ENCODE data around the gene CAND1. TPM values are rescaled to one million over a fixed set of nuclear protein-coding genes. Genes with fewer than 3 reads are reported as not detected.

The CAND1 gene
- total RNA-seq, 1 experiment from 2014 or later: 230 TPM

DNA sequence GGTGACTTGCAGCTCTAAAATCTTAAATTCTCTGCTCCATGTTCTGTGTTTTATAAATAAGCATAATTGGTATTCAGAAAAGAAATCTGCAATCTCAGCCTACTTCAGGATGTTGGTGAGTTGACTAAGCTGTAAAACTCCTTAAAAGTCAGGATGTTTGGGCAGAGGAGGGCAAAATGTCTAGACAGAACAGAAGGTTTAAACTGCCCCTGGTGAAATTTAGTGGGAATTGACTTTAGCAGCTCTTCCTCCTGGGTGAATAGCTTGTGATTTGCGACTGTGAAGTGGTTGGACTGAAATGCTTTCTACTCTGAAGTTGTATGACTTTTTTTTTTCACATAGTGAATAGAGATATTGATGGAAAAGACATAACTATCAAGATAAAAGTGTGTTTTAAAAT, 85.8 kb downstream of the CAND1 start:
- no peaks in the 10 kb centered on the region for H4K20me1 ChIP-seq (ENCODE audit: control insufficient read depth, insufficient read depth, insufficient read length)
- Mint-ChIP-seq H3K27ac (no peak overlapping the region), H3K4me1 (peaks cover 13 to 22% of the 10 kb centered on the region in 2 experiments), H3K4me3 (no peak overlapping the region), H3K27me3 (ENCODE audit: low read depth) (no peaks in the 10 kb centered on the region), H3K36me3 (ENCODE audit: insufficient read depth in 1 of 3, low read depth in 3 of 3) (no peaks in the 10 kb centered on the region), H3K9me3 (no peaks in the 10 kb centered on the region)
- no peaks in the 10 kb centered on the region for H3K79me1 ChIP-seq (ENCODE audit: insufficient read depth, low read depth, low read length, poor library complexity, severe bottlenecking)
- H2BK20ac ChIP-seq (ENCODE audit: low read depth, low read length, poor library complexity, severe bottlenecking): no peak overlapping the region
- H3K9me3 ChIP-seq (ENCODE audit: control insufficient read depth, low read depth, low read length): no peaks in the 10 kb centered on the region
- no peak overlapping the region for H2BK15ac ChIP-seq (ENCODE audit: low read depth, low read length)
- H3K4ac ChIP-seq (ENCODE audit: low read depth, low read length): no peak overlapping the region
- no peaks in the 10 kb centered on the region for H3K79me2 ChIP-seq (ENCODE audit: insufficient read depth, low read length)
- TF ChIP-seq CTCF (conservative IDR thresholded peaks at IDR 0.05): no peak
- H4K91ac ChIP-seq (ENCODE audit: insufficient read length, low read depth, low read length): no peak overlapping the region
- H2AK5ac ChIP-seq (ENCODE audit: insufficient read length, low read length): no peak overlapping the region
- H3K14ac ChIP-seq (ENCODE audit: insufficient read depth, low read length): no peak overlapping the region
- no peak overlapping the region for H3K27ac ChIP-seq (ENCODE audit: insufficient read length, low read depth, low read length)
- H3K4me1 ChIP-seq (ENCODE audit: insufficient read depth, low read length): no peaks in the 10 kb centered on the region
- no peak overlapping the region for H2BK5ac ChIP-seq (ENCODE audit: insufficient read length, low read length)
- no peak overlapping the region for H2BK120ac ChIP-seq (ENCODE audit: low read depth, low read length, poor library complexity, severe bottlenecking)
- no peak overlapping the region for H4K8ac ChIP-seq (replicated peaks; ENCODE audit: insufficient read length, low read depth, low read length)
- H3K56ac ChIP-seq (ENCODE audit: insufficient read length, low read depth, low read length): no peak overlapping the region
- no peak overlapping the region for H4K5ac ChIP-seq (ENCODE audit: insufficient read length, low read depth, low read length)
- no peak overlapping the region for H3K18ac ChIP-seq (ENCODE audit: insufficient read length, low read depth, low read length)
- H3K23ac ChIP-seq (ENCODE audit: insufficient read length, low read depth, low read length): no peak overlapping the region
- H2BK12ac ChIP-seq (ENCODE audit: insufficient read length, low read depth, low read length): no peak overlapping the region
- no peak overlapping the region for H3K9ac ChIP-seq (ENCODE audit: extremely low read depth, insufficient read length, low read length)
- WGBS (ENCODE audit: extremely low coverage, insufficient read length, low lambda C conversion rate): no CpG with 5 or more reads among the region's 1 CpG
- H3T11ph ChIP-seq (ENCODE audit: low read length): no peak overlapping the region
- H3K4me2 ChIP-seq (ENCODE audit: insufficient read depth, insufficient read length, low read length): no peak overlapping the region
- no peak for DNase-seq
- H3K23me2 ChIP-seq (ENCODE audit: insufficient read length, low read depth, low read length, poor library complexity, severe bottlenecking): no peaks in the 10 kb centered on the region
- H2AFZ ChIP-seq (ENCODE audit: low read length): no peak overlapping the region
- no peaks in the 10 kb centered on the region for H3K27me3 ChIP-seq (ENCODE audit: insufficient read depth, low read length)

All from H9 (cell line).